Parathyroid adenoma (tissue), 2 donors: ENCODE measurements around the gene ASB10.

Experiments
- H2AFZ ChIP-seq: fragments of 300-600 bp; sonication (generic); one replicate; pipeline ENCODE4 v1.7.0; 2017; ENCODE audit warnings: antibody characterized with exemption, mild to moderate bottlenecking
- H3K27ac ChIP-seq: fragments of 300-600 bp; sonication (generic); one replicate; pipeline ENCODE4 v1.7.0; 2017
- H3K27me3 ChIP-seq: fragments of 300-600 bp; sonication (generic); one replicate; pipeline ENCODE4 v1.7.0; 2017; ENCODE audit warnings: low read length; ENCODE audit not compliant: control insufficient read depth, insufficient read depth
- H3K36me3 ChIP-seq: fragments of 300-600 bp; sonication (generic); one replicate; pipeline ENCODE4 v1.7.0; 2017; ENCODE audit warnings: low read length; ENCODE audit not compliant: control insufficient read depth, insufficient read depth
- H3K4me1 ChIP-seq: fragments of 300-600 bp; sonication (generic); one replicate; pipeline ENCODE4 v1.7.0; 2017; ENCODE audit warnings: control low read depth
- H3K4me2 ChIP-seq: fragments of 300-600 bp; sonication (generic); one replicate; pipeline ENCODE4 v1.7.0; 2017; ENCODE audit warnings: low read length
- H3K4me3 ChIP-seq: fragments of 300-600 bp; sonication (generic); one replicate; pipeline ENCODE4 v1.7.0; 2017; ENCODE audit warnings: low read depth, low read length
- H3K79me2 ChIP-seq: fragments of 300-600 bp; sonication (generic); one replicate; pipeline ENCODE4 v1.7.0; 2017; ENCODE audit warnings: control low read depth
- H3K9ac ChIP-seq: fragments of 300-600 bp; sonication (generic); one replicate; pipeline ENCODE4 v1.7.0; 2017; ENCODE audit warnings: mild to moderate bottlenecking
- H3K9me3 ChIP-seq: fragments of 300-600 bp; sonication (generic); one replicate; pipeline ENCODE4 v1.7.0; 2017; ENCODE audit warnings: low read length; ENCODE audit not compliant: control insufficient read depth
- TF ChIP-seq, protein P1 (sequence below): fragments of 300-600 bp; sonication (generic); IDR thresholded peaks from one replicate; pipeline ENCODE4 v1.7.0; 2017; ENCODE audit warnings: antibody characterized with exemption, mild to moderate bottlenecking
- donor health status: primary hyperparathyroidism.

Gene ASB10

DNA sequence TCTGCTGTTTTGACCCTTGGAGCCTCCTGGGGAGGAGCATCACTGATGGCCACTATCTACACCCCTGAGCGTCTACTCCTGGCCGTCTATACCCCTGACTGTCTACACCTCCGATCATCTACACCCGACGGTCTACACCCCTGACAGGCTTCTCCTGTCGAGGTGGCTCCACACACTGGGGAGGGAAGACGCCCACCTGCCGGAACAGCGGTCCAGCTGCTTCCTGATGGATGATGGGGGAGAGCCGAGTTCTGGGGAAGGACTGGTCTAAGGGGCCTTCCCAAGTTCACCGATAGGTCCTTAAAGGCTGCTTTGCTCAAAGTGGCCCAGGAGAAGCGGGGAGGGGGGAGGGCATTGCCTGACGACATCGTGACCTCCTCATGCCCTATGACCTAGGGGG lies 58.9 kb downstream of the ASB10 start:
- H3K4me2 ChIP-seq = no peak overlapping the region
- no peaks in the 10 kb centered on the region for H3K9me3 ChIP-seq
- no peak overlapping the region for H2AFZ ChIP-seq
- TF ChIP-seq, protein P1, sequence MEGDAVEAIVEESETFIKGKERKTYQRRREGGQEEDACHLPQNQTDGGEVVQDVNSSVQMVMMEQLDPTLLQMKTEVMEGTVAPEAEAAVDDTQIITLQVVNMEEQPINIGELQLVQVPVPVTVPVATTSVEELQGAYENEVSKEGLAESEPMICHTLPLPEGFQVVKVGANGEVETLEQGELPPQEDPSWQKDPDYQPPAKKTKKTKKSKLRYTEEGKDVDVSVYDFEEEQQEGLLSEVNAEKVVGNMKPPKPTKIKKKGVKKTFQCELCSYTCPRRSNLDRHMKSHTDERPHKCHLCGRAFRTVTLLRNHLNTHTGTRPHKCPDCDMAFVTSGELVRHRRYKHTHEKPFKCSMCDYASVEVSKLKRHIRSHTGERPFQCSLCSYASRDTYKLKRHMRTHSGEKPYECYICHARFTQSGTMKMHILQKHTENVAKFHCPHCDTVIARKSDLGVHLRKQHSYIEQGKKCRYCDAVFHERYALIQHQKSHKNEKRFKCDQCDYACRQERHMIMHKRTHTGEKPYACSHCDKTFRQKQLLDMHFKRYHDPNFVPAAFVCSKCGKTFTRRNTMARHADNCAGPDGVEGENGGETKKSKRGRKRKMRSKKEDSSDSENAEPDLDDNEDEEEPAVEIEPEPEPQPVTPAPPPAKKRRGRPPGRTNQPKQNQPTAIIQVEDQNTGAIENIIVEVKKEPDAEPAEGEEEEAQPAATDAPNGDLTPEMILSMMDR = no peak
- H3K4me3 ChIP-seq = no peak overlapping the region
- H3K9ac ChIP-seq = no peak overlapping the region
- H3K79me2 ChIP-seq = peaks cover 29% of the 10 kb centered on the region
- no peaks in the 10 kb centered on the region for H3K36me3 ChIP-seq
- no peak overlapping the region for H3K27ac ChIP-seq
- no peaks in the 10 kb centered on the region for H3K27me3 ChIP-seq
- no peaks in the 10 kb centered on the region for H3K4me1 ChIP-seq

DNA sequence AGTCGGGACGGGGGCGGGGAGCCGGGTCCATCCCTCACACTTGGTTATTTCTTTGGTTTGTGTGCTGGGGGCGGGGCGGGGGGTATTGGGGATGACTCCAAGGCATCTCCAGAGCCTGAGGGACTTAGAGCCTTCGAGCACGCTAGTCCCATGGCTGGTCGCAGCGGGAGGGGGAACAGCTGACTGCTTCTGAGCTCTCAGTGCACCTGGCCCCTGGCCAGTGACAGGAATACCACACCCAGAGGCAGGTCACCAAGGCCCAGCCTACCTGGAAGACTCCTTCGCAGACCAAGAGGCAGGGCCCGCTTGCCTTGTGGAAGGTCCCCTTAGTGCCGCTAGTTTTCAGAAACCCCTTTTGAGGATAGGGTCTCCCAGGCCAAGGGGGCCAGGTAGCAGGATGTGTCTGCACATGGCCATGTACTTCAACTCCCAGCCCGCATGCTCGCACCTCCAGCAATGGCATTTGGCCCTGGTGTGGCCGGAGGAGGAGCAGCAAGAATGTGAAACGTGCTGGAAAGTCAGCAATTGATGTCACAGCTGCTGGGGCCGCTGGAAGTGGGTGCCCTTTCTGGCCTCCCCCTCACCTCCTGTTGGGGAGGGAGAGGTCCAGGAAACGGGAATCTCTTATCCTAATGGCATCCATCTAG lies 60.4 kb downstream of the ASB10 start:
- H3K4me1 ChIP-seq = no peaks in the 10 kb centered on the region

DNA sequence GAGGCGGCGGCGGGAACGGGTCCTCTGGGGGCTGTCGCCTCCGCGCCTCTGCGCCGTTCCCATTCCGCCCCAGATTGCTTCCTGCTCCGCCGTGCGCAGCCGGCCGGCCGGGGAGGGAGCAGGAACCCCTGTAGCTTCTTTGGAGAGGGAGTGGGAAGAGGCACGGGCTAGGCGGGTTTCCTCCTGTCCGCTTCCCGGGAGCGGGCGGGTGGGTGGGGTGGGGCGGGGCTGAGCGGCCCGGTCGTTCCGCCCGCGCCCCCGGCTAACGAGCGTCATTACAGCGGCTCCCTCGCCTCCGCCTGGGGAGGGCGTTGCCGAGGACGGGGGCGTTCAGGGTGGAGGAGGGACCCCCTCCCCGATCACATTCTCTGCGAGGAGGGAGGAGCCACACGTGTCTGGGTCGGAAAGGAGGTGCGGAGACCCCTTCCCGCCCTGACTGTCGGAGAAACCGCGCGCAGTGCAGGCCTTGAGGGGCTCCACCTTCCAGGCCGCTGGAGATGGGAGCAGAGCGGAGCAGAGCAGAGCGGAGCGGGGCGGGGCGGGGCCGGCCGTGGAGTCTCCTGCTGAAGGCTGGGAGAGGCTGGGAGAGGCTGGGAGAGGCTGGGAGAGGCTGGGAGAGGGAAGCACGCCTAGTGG lies 61.1 kb downstream of the ASB10 start:
- no peak overlapping the region for H3K27ac ChIP-seq

More for the DNA sequence above, 60.4 kb downstream of the ASB10 start:
- H3K4me2 ChIP-seq = no peak overlapping the region
- H3K4me3 ChIP-seq = no peak overlapping the region
- H3K9me3 ChIP-seq = no peaks in the 10 kb centered on the region
- H3K27ac ChIP-seq = no peak overlapping the region
- no peak overlapping the region for H3K9ac ChIP-seq
- no peak overlapping the region for H2AFZ ChIP-seq
- no peaks in the 10 kb centered on the region for H3K27me3 ChIP-seq
- H3K79me2 ChIP-seq = peaks cover 29% of the 10 kb centered on the region
- TF ChIP-seq, protein P1 = no peak
- no peaks in the 10 kb centered on the region for H3K36me3 ChIP-seq

More for the DNA sequence above, 61.1 kb downstream of the ASB10 start:
- Histone ChIP-seq H3K27me3 (no peaks in the 10 kb centered on the region), H3K4me1 (no peaks in the 10 kb centered on the region), H3K36me3 (no peaks in the 10 kb centered on the region), H3K9me3 (no peaks in the 10 kb centered on the region), H3K9ac (no peak overlapping the region), H3K4me3 (no peak overlapping the region), H3K4me2 (no peak overlapping the region), H3K79me2 (peaks cover 29% of the 10 kb centered on the region), H2AFZ (no peak overlapping the region)
- TF ChIP-seq, protein P1 = no peak
